PFSK-1 (cell line): ENCODE data around the gene AHI1.

Source experiments
- FOXP2 ChIP-seq: optimal IDR thresholded peaks from 2 replicates; pipeline ENCODE3; 2011; ENCODE audit warnings: borderline replicate concordance, control low read depth, inconsistent platforms; ENCODE audit not compliant: insufficient read depth; ENCODE audit errors: extremely low read length, extremely low read depth
- POLR2AphosphoS5 ChIP-seq: IDR thresholded peaks from 2 replicates; pipeline ENCODE4 v1.6.1; 2012; ENCODE audit warnings: low read depth, mild to moderate bottlenecking, control low read depth, low read length, moderate library complexity
- REST ChIP-seq, 2 experiments: IDR thresholded peaks; 2 replicates each; pipeline versions ENCODE4 v1.6.1 to v1.8.0; 2011 to 2012; ENCODE audit warnings: low read depth in 2 of 2, low read length in 2 of 2, control low read depth in 1 of 2, inconsistent platforms in 1 of 2, mild to moderate bottlenecking in 1 of 2, moderate library complexity in 1 of 2; ENCODE audit not compliant: insufficient read depth in 1 of 2
- SIN3A ChIP-seq: IDR thresholded peaks from 2 replicates; pipeline ENCODE4 v1.6.1; 2012; ENCODE audit warnings: mild to moderate bottlenecking, low read length, moderate library complexity, borderline replicate concordance; ENCODE audit not compliant: insufficient read depth
- TAF1 ChIP-seq: IDR thresholded peaks from 2 replicates; pipeline ENCODE4 v1.6.1; 2012; ENCODE audit warnings: low read length, control low read depth, borderline replicate concordance; ENCODE audit not compliant: insufficient read depth

The AHI1 gene

GRCh38 chr6:135411849-135412248 lies 85.7 kb downstream of the AHI1 start:
- no peak for TF ChIP-seq REST (IDR thresholded peaks at IDR 0.05; ENCODE audit: insufficient read depth in 1 of 2, low read depth in 2 of 2, low read length in 2 of 2)
- TF ChIP-seq POLR2AphosphoS5 = no peak
- TF ChIP-seq TAF1 = no peak
- no peak for TF ChIP-seq FOXP2
- TF ChIP-seq SIN3A = no peak

GRCh38 chr6:135411339-135411738 lies 86.2 kb downstream of the AHI1 start:
- no peak for TF ChIP-seq REST (IDR thresholded peaks at IDR 0.05; ENCODE audit: insufficient read depth in 1 of 2, low read depth in 2 of 2, low read length in 2 of 2)

GRCh38 chr6:135410856-135411255 lies 86.7 kb downstream of the AHI1 start:
- no peak for TF ChIP-seq TAF1
- no peak for TF ChIP-seq FOXP2
- no peak for TF ChIP-seq REST (IDR thresholded peaks at IDR 0.05; ENCODE audit: insufficient read depth in 1 of 2, low read depth in 2 of 2, low read length in 2 of 2)
- TF ChIP-seq SIN3A = no peak
- no peak for TF ChIP-seq POLR2AphosphoS5

- TF ChIP-seq SIN3A = no peak
- no peak for TF ChIP-seq FOXP2
- no peak for TF ChIP-seq TAF1
- no peak for TF ChIP-seq REST (IDR thresholded peaks at IDR 0.05; ENCODE audit: insufficient read depth in 1 of 2, low read depth in 2 of 2, low read length in 2 of 2)
- TF ChIP-seq POLR2AphosphoS5 = no peak
Observed at GRCh38 chr6:135403584-135403983, 94.0 kb downstream of the AHI1 start.

- TF ChIP-seq REST (IDR thresholded peaks at IDR 0.05; ENCODE audit: insufficient read depth in 1 of 2, low read depth in 2 of 2, low read length in 2 of 2) (no peak), FOXP2 (no peak), TAF1 (no peak), SIN3A (no peak), POLR2AphosphoS5 (no peak)
Observed at GRCh38 chr6:135402311-135402710, 95.2 kb downstream of the AHI1 start.
